Upper lobe of right lung (tissue), 1 donor: ENCODE data around the gene TCTN3. TPM values are rescaled to one million over a fixed set of nuclear protein-coding genes. Genes with fewer than 3 reads are reported as not detected.
"Not testable (repeated sequence)": the region's sequence is repeated elsewhere in the genome, so short reads cannot be mapped to it uniquely, and the experiment has no call there.

Experiments
- ATAC-seq: fragments of 200-7000 bp; cut with Tn5 transposase; one replicate; pipeline ENCODE4 v1.9.1; 2020; ENCODE audit warnings: mild to moderate bottlenecking, moderate library complexity
- DNase-seq: peaks from one replicate; pipeline ENCODE4 v3.0.0-alpha.2; 2020
- H3K27ac ChIP-seq: fragments of 200-600 bp; one replicate; pipeline ENCODE4 v1.8.0; 2022
- H3K27me3 ChIP-seq: fragments of 200-600 bp; one replicate; pipeline ENCODE4 v1.8.0; 2022; ENCODE audit warnings: mild to moderate bottlenecking
- H3K36me3 ChIP-seq: fragments of 200-600 bp; one replicate; pipeline ENCODE4 v1.8.0; 2022
- H3K4me1 ChIP-seq: fragments of 200-600 bp; one replicate; pipeline ENCODE4 v1.8.0; 2022
- H3K4me3 ChIP-seq: fragments of 200-600 bp; one replicate; pipeline ENCODE4 v1.8.0; 2022; ENCODE audit warnings: mild to moderate bottlenecking
- H3K9me3 ChIP-seq: fragments of 200-600 bp; one replicate; pipeline ENCODE4 v1.8.0; 2022
- CTCF ChIP-seq: fragments of 200-600 bp; IDR thresholded peaks from one replicate; pipeline ENCODE4 v1.8.0; 2022; ENCODE audit warnings: antibody characterized with exemption
- intact Hi-C: fragments of 100-400 bp; cut with DNase I; formaldehyde crosslinking; loops from one replicate; pipeline ENCODE4 v1.11.0; 2022
- total RNA-seq: library from RNA; stranded (reverse); fragmentation: NEBNext Ultra II Directional; extraction: Animal tissue kit (Norgen Biotek cat#: 25700); gene quantifications from one replicate; pipeline ENCODE4 v1.2.1, GENCODE V29; 2021
- donor health status: DM: no; HTN: yes; CAD: no; lungs with severe emphysema.

The TCTN3 gene
- total RNA-seq, 1 donor from 2014 or later = 29.0 TPM

GRCh38 chr10:95730233-95730632, 36.5 kb upstream of the TCTN3 start:
- Histone ChIP-seq H3K4me3 (no peak overlapping the region), H3K27me3 (no peaks in the 10 kb centered on the region), H3K27ac (peak overlapping the region; percentile 26), H3K4me1 (no peaks in the 10 kb centered on the region), H3K9me3 (no peaks in the 10 kb centered on the region), H3K36me3 (no peaks in the 10 kb centered on the region)
- no peak for TF ChIP-seq CTCF
- ATAC-seq (no peak), DNase-seq (no peak)
- intact Hi-C loops = no loop called here

GRCh38 chr10:95729323-95730055, 35.8 kb upstream of the TCTN3 start:
- Histone ChIP-seq H3K4me1 (no peaks in the 10 kb centered on the region), H3K36me3 (no peaks in the 10 kb centered on the region), H3K9me3 (no peaks in the 10 kb centered on the region), H3K27me3 (no peaks in the 10 kb centered on the region), H3K27ac (peak overlapping the region; percentile 26), H3K4me3 (no peak overlapping the region)
- no peak for TF ChIP-seq CTCF
- intact Hi-C loops = no loop called here
- ATAC-seq (no peak), DNase-seq (no peak)

GRCh38 chr10:95728526-95728925, 34.8 kb upstream of the TCTN3 start:
- Histone ChIP-seq H3K27ac (no peak overlapping the region), H3K9me3 (no peaks in the 10 kb centered on the region), H3K36me3 (no peaks in the 10 kb centered on the region), H3K4me1 (no peaks in the 10 kb centered on the region), H3K4me3 (no peak overlapping the region), H3K27me3 (no peaks in the 10 kb centered on the region)
- no peak for DNase-seq
- TF ChIP-seq CTCF = no peak
- ATAC-seq = peak; percentile 44
- intact Hi-C loops = no loop called here

GRCh38 chr10:95722496-95722895, 28.8 kb upstream of the TCTN3 start:
- H3K27ac ChIP-seq, H3K4me1 ChIP-seq, H3K4me3 ChIP-seq, intact Hi-C loops, ATAC-seq, DNase-seq, H3K27me3 ChIP-seq, H3K36me3 ChIP-seq, H3K9me3 ChIP-seq: not testable (repeated sequence)

- H3K9me3 ChIP-seq, ATAC-seq, H3K27ac ChIP-seq, H3K4me3 ChIP-seq, H3K27me3 ChIP-seq, intact Hi-C loops, DNase-seq, H3K4me1 ChIP-seq, H3K36me3 ChIP-seq: not testable (repeated sequence)
Observed at GRCh38 chr10:95720745-95721144, 27.0 kb upstream of the TCTN3 start.

- no peak for TF ChIP-seq CTCF
- Histone ChIP-seq H3K36me3 (no peaks in the 10 kb centered on the region), H3K4me3 (no peak overlapping the region), H3K4me1 (no peaks in the 10 kb centered on the region), H3K27ac (no peak overlapping the region), H3K9me3 (no peaks in the 10 kb centered on the region), H3K27me3 (no peaks in the 10 kb centered on the region)
- intact Hi-C loops = no loop called here
- DNase-seq (no peak), ATAC-seq (no peak)
Observed at GRCh38 chr10:95716866-95717265, 23.1 kb upstream of the TCTN3 start.

GRCh38 chr10:95716466-95716865, 22.7 kb upstream of the TCTN3 start:
- intact Hi-C loops = no loop called here
- Histone ChIP-seq H3K27ac (no peak overlapping the region), H3K9me3 (no peaks in the 10 kb centered on the region), H3K27me3 (no peaks in the 10 kb centered on the region), H3K36me3 (no peaks in the 10 kb centered on the region), H3K4me1 (no peaks in the 10 kb centered on the region), H3K4me3 (no peak overlapping the region)
- no peak for TF ChIP-seq CTCF
- no peak for DNase-seq
- peak; percentile 42 for ATAC-seq
